Measurements from ENCODE around the gene PPP1R9A. TPM values are rescaled to one million over a fixed set of nuclear protein-coding genes. Genes with fewer than 3 reads are reported as not detected.

PPP1R9A gene
- total RNA-seq, 1 experiment from 2014 or later: 15.6 TPM

DNA sequence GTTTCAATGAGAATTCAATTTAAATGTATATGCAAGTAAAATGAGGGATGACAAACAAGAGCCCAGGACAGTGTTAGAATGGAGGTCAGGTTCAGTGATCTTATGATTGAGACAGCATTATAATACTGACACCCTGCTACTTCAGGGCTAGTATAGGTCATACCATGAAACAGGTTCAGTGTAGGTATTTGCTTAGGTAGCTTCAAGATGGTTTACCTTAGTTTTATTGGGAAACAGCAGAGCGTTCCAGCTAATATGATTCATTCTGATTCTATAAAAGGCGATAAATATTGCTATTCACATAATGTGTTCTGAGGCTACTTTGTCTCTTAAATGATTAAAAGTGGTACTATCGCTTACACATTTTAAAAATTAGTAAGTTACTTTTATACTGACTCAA, 203.3 kb downstream of the PPP1R9A start:
- intact Hi-C loops (cut with micrococcal nuclease; ENCODE audit: unreplicated experiment): no loop called here
- CTCF ChIA-PET: no interaction called here

DNA sequence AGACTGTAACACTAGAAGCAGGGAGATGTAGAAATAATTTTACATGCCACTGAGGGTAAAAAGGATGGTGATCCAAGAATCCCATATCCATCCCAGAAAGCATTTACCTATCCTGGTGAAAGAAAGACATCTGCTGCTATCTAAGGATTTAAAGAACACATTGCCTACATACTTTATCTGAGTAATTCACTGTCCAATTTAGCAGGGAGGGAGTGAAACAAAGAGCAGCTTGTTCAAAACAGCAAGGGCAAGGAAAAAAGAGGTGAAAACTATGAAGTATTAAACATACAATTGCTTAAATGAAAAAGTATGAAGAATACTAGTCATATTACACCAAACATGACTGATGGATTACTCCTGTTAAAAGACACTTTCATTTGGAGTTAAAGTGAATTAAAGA, 206.2 kb downstream of the PPP1R9A start:
- H3K4me1 ChIP-seq (ENCODE audit: insufficient read depth, low read length, poor library complexity, severe bottlenecking): no peaks in the 10 kb centered on the region
- CTCF ChIA-PET: no interaction called here
- intact Hi-C loops (cut with micrococcal nuclease; ENCODE audit: unreplicated experiment): no loop called here
- no peaks in the 10 kb centered on the region for H3K9me3 ChIP-seq (ENCODE audit: low read depth, low read length, poor library complexity, severe bottlenecking)
- H3K4me3 ChIP-seq (ENCODE audit: low read depth, low read length, poor library complexity, severe bottlenecking): no peak overlapping the region
- H3K27me3 ChIP-seq (replicated peaks; ENCODE audit: insufficient read depth, low read depth, low read length, poor library complexity): no peaks in the 10 kb centered on the region
- TF ChIP-seq, protein P1, sequence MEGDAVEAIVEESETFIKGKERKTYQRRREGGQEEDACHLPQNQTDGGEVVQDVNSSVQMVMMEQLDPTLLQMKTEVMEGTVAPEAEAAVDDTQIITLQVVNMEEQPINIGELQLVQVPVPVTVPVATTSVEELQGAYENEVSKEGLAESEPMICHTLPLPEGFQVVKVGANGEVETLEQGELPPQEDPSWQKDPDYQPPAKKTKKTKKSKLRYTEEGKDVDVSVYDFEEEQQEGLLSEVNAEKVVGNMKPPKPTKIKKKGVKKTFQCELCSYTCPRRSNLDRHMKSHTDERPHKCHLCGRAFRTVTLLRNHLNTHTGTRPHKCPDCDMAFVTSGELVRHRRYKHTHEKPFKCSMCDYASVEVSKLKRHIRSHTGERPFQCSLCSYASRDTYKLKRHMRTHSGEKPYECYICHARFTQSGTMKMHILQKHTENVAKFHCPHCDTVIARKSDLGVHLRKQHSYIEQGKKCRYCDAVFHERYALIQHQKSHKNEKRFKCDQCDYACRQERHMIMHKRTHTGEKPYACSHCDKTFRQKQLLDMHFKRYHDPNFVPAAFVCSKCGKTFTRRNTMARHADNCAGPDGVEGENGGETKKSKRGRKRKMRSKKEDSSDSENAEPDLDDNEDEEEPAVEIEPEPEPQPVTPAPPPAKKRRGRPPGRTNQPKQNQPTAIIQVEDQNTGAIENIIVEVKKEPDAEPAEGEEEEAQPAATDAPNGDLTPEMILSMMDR (conservative IDR thresholded peaks at IDR 0.05; ENCODE audit: low read depth, low read length): no peak
- TF ChIP-seq EZH2 (IDR thresholded peaks at IDR 0.05; ENCODE audit: borderline replicate concordance, low read depth, low read length, poor library complexity, severe bottlenecking): no peak
- POLR2A ChIA-PET (ENCODE audit: low non-redundant PET): no interaction called here
- no peak for DNase-seq (ENCODE audit: low spot score)
- no peak overlapping the region for H3K27ac ChIP-seq (ENCODE audit: low read depth, low read length, poor library complexity, severe bottlenecking)
- H3K36me3 ChIP-seq (ENCODE audit: insufficient read depth, low read length, poor library complexity, severe bottlenecking): no peaks in the 10 kb centered on the region
- BruUV-seq (replicated peaks): no TSS peak

More for the DNA sequence above, 203.3 kb downstream of the PPP1R9A start:
- DNase-seq (ENCODE audit: low spot score): no peak
- Histone ChIP-seq H3K27ac (ENCODE audit: low read depth, low read length, poor library complexity, severe bottlenecking) (no peak overlapping the region), H3K9me3 (ENCODE audit: low read depth, low read length, poor library complexity, severe bottlenecking) (no peaks in the 10 kb centered on the region), H3K4me1 (ENCODE audit: insufficient read depth, low read length, poor library complexity, severe bottlenecking) (peaks cover 7% of the 10 kb centered on the region), H3K4me3 (ENCODE audit: low read depth, low read length, poor library complexity, severe bottlenecking) (no peak overlapping the region), H3K36me3 (ENCODE audit: insufficient read depth, low read length, poor library complexity, severe bottlenecking) (no peaks in the 10 kb centered on the region), H3K27me3 (replicated peaks; ENCODE audit: insufficient read depth, low read depth, low read length, poor library complexity) (no peaks in the 10 kb centered on the region)
- TF ChIP-seq, protein P1 (conservative IDR thresholded peaks at IDR 0.05; ENCODE audit: low read depth, low read length): no peak
- no peak for TF ChIP-seq EZH2 (IDR thresholded peaks at IDR 0.05; ENCODE audit: borderline replicate concordance, low read depth, low read length, poor library complexity, severe bottlenecking)
- no TSS peak for BruUV-seq (replicated peaks)
- POLR2A ChIA-PET (ENCODE audit: low non-redundant PET): no interaction called here

DNA sequence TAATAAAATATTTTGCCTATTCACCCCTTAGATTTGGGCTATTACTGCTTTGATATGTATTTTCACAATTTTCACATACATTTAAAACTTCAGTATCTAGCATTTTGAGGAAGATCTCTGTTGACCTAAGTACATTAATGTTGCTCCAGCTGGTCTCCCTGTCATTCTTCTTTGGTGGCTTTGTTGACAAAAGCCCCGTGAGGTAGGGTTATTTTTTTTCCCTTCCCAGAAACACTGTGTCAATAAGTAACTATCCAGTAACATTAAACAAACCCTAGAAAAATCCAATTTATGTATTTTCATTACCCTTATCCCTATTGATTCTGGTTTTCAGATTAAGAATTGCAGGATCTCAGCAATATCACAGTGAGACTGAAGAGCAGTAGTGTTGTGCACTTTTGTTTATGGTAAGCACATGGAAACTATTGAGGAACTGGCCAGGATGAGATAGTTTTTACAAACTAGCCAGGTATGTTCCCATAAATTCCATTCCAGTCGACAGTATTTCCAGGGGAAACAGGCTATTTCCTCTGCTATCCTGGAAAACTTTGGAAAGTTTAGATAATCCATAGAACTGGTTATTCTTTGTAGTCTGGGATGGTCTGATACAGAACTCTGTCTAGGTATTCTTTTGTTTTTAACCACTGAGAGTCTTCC, 218.8 kb downstream of the PPP1R9A start:
- no TSS peak for BruUV-seq (replicated peaks)
- Histone ChIP-seq H3K9me3 (ENCODE audit: low read depth, low read length, poor library complexity, severe bottlenecking) (no peaks in the 10 kb centered on the region), H3K4me1 (ENCODE audit: insufficient read depth, low read length, poor library complexity, severe bottlenecking) (no peaks in the 10 kb centered on the region), H3K4me3 (ENCODE audit: low read depth, low read length, poor library complexity, severe bottlenecking) (no peak overlapping the region), H3K36me3 (ENCODE audit: insufficient read depth, low read length, poor library complexity, severe bottlenecking) (no peaks in the 10 kb centered on the region), H3K27me3 (replicated peaks; ENCODE audit: insufficient read depth, low read depth, low read length, poor library complexity) (no peaks in the 10 kb centered on the region), H3K27ac (ENCODE audit: low read depth, low read length, poor library complexity, severe bottlenecking) (no peak overlapping the region)
- no peak for DNase-seq (ENCODE audit: low spot score)
- intact Hi-C loops (cut with micrococcal nuclease; ENCODE audit: unreplicated experiment): no loop called here
- no peak for TF ChIP-seq EZH2 (IDR thresholded peaks at IDR 0.05; ENCODE audit: borderline replicate concordance, low read depth, low read length, poor library complexity, severe bottlenecking)
- TF ChIP-seq, protein P1 (conservative IDR thresholded peaks at IDR 0.05; ENCODE audit: low read depth, low read length): no peak
- CTCF ChIA-PET: no interaction called here
- POLR2A ChIA-PET (ENCODE audit: low non-redundant PET): no interaction called here
